ENCODE measurements around the gene PML. TPM values are rescaled to one million over a fixed set of nuclear protein-coding genes. Genes with fewer than 3 reads are reported as not detected.
A peak's percentile ranks its signal among the peaks of the same experiment; 100 is the strongest.

PML gene
- total RNA-seq, 4 donors from 2014 or later: 55.9 to 141 (median 76.5) TPM

DNA sequence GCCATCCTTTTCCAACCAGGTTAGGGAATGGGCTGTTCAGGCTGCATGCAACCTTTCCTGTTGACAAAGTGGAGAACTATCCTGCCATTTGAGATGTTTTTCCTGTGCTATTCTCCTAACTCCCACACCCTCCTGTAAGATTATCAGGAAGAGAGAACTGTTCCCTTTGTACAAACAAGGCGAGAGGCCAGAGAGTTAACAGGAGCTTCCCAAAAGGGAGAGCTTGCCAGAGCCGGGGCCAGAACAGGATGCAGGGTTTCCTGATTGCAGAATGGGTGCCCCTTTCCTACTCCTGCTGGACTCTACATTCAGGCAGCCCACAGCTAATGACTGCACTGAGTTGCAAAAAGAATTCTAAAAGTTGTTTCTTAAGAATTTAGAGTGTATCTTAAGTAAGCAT, 17.1 kb downstream of the PML start:
- 17% methylated on average over 2 of the region's 2 CpGs for WGBS, 2 donors
- DNase-seq: peak; percentile 27 to 41
- Histone ChIP-seq H3K27me3 (no peaks in the 10 kb centered on the region), H3K4me3 (replicated peaks in 1 of 3) (no peak overlapping the region), H3K27ac (peak overlapping the region; percentile 53 to 63 (median 61)), H3K4me1 (peaks cover 40 to 63% of the 10 kb centered on the region in 2 donors), H3K9me3 (no peaks in the 10 kb centered on the region), H3K36me3 (peaks cover 0 to 5% of the 10 kb centered on the region in 2 donors)
- intact Hi-C loops (cut with DNase I): no loop called here
- no peak for TF ChIP-seq POLR2A (IDR thresholded peaks at IDR 0.05)
- TF ChIP-seq, protein P1, sequence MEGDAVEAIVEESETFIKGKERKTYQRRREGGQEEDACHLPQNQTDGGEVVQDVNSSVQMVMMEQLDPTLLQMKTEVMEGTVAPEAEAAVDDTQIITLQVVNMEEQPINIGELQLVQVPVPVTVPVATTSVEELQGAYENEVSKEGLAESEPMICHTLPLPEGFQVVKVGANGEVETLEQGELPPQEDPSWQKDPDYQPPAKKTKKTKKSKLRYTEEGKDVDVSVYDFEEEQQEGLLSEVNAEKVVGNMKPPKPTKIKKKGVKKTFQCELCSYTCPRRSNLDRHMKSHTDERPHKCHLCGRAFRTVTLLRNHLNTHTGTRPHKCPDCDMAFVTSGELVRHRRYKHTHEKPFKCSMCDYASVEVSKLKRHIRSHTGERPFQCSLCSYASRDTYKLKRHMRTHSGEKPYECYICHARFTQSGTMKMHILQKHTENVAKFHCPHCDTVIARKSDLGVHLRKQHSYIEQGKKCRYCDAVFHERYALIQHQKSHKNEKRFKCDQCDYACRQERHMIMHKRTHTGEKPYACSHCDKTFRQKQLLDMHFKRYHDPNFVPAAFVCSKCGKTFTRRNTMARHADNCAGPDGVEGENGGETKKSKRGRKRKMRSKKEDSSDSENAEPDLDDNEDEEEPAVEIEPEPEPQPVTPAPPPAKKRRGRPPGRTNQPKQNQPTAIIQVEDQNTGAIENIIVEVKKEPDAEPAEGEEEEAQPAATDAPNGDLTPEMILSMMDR (IDR thresholded peaks at IDR 0.05): no peak

DNA sequence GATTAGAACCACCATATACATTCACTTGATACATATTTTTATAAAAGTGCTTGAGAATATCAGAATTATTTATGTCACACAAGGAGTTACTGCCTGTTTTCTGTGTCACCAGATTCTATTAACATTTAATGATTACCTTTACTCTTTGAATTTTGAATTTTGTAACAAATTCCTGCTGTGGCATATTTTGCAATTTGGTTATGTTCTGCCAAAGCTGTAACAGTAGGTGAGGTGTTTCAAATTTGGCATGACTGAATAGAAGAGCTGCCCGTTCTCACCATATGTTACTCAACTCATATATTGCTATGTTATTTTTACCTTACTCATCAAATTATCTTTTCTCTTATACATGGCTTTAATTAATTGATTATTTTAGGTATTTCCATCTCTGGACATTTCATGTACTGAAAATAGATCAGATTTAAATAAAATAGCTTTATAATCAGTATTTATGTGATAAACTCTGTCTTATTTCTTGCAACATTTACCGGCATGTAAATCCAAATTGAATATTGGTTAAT, 18.9 kb downstream of the PML start:
- WGBS, 2 donors: 96% methylated on average over 2 of the region's 2 CpGs
- Histone ChIP-seq H3K27ac (no peak overlapping the region), H3K4me1 (peaks cover 23 to 44% of the 10 kb centered on the region in 2 donors), H3K36me3 (no peaks in the 10 kb centered on the region), H3K27me3 (no peaks in the 10 kb centered on the region), H3K9me3 (no peaks in the 10 kb centered on the region), H3K4me3 (replicated peaks in 1 of 3) (no peak overlapping the region)
- intact Hi-C loops (cut with DNase I): no loop called here
- TF ChIP-seq, protein P1 (IDR thresholded peaks at IDR 0.05): no peak
- no peak for TF ChIP-seq POLR2A (IDR thresholded peaks at IDR 0.05)
- DNase-seq: no peak

DNA sequence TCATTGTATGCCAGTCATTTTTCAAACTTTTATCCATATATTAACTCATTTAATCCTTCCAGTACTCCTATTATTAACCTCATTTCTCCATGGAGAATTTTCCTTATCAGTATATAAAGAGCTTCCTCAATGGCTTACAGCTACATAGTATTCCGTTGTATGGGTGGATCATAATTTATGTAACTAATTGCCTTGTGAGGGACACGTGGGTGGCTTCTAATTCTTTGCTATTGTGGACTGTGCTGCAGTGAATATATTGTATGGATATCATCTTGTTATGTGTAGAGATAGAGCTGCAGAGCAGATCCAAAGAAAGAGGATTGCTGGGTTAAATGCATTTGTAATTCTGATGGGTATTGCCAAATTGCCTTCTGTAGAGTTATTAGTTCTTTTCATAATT, 25.2 kb downstream of the PML start:
- WGBS, 2 donors: 61 to 84% methylated on average over 2 of the region's 2 CpGs
- peaks cover 14 to 25% of the 10 kb centered on the region in 2 donors for H3K36me3 ChIP-seq
- DNase-seq: no peak

DNA sequence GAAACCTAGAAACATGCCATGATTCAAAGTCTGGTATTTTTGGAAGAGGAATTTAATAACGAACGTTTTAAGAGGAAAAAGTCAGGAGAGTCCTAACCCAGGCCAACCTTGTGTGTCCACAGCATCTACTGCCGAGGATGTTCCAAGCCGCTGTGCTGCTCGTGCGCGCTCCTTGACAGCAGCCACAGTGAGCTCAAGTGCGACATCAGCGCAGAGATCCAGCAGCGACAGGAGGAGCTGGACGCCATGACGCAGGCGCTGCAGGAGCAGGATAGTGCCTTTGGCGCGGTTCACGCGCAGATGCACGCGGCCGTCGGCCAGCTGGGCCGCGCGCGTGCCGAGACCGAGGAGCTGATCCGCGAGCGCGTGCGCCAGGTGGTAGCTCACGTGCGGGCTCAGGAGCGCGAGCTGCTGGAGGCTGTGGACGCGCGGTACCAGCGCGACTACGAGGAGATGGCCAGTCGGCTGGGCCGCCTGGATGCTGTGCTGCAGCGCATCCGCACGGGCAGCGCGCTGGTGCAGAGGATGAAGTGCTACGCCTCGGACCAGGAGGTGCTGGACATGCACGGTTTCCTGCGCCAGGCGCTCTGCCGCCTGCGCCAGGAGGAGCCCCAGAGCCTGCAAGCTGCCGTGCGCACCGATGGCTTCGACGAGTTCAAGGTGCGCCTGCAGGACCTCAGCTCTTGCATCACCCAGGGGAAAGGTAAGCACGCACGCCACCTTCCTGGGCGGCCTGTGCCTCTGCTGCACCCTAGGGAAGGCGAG, 28.4 kb downstream of the PML start:
- no peak for DNase-seq
- no peak overlapping the region for H3K27ac ChIP-seq
- H3K27me3 ChIP-seq: no peaks in the 10 kb centered on the region
- intact Hi-C loops (cut with DNase I): no loop called here
- TF ChIP-seq, protein P1 (IDR thresholded peaks at IDR 0.05): no peak
- TF ChIP-seq POLR2A (IDR thresholded peaks at IDR 0.05): no peak
- peaks cover 0 to 22% of the 10 kb centered on the region in 2 donors for H3K4me1 ChIP-seq
- H3K9me3 ChIP-seq: no peaks in the 10 kb centered on the region
- H3K36me3 ChIP-seq: peaks cover 34 to 45% of the 10 kb centered on the region in 2 donors
- H3K4me3 ChIP-seq (replicated peaks in 1 of 3): no peak overlapping the region
- WGBS, 2 donors: 94 to 95% methylated on average over 63 to 66 of the region's 66 CpGs

More for the DNA sequence above, 25.2 kb downstream of the PML start:
- Histone ChIP-seq H3K4me3 (replicated peaks in 1 of 3) (no peak overlapping the region), H3K4me1 (peaks cover 0 to 15% of the 10 kb centered on the region in 2 donors), H3K9me3 (no peaks in the 10 kb centered on the region), H3K27me3 (no peaks in the 10 kb centered on the region), H3K27ac (no peak overlapping the region)
- TF ChIP-seq, protein P1 (IDR thresholded peaks at IDR 0.05): no peak
- TF ChIP-seq POLR2A (IDR thresholded peaks at IDR 0.05): no peak
- intact Hi-C loops (cut with DNase I): no loop called here

DNA sequence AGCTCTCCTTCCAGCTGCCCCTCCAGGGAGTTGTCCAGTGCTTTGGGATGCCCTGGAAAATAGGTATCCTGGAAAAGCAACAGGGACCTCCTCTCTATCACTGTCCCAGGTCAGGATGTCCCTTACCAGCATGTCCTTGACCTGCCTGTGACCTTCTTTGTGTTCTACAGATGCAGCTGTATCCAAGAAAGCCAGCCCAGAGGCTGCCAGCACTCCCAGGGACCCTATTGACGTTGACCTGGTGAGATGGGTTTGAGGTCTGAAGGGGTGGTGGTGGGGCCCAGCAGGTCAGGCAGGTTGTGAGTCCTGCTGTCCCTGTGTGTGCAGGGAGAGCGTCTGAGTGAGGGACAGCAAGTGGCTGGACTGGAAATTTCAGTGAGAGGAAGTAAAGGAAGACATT, 30.2 kb downstream of the PML start:
- DNase-seq: no peak
- H3K36me3 ChIP-seq: peaks cover 34 to 43% of the 10 kb centered on the region in 2 donors

More for the DNA sequence above, 30.2 kb downstream of the PML start:
- Histone ChIP-seq H3K9me3 (no peaks in the 10 kb centered on the region), H3K4me3 (replicated peaks in 1 of 3) (no peak overlapping the region), H3K4me1 (peaks cover 0 to 22% of the 10 kb centered on the region in 2 donors), H3K27ac (peak overlapping the region in 1 of 3 donors; percentile 30), H3K27me3 (no peaks in the 10 kb centered on the region)
- TF ChIP-seq, protein P1 (IDR thresholded peaks at IDR 0.05): no peak
- no peak for TF ChIP-seq POLR2A (IDR thresholded peaks at IDR 0.05)
- intact Hi-C loops (cut with DNase I): no loop called here
- WGBS, 2 donors: 46 to 71% methylated on average over 2 of the region's 2 CpGs
